SHP77 (cell line): ENCODE results near the gene GPN1.
"Not testable (repeated sequence)": the region's sequence is repeated elsewhere in the genome, so short reads cannot be mapped to it uniquely, and the experiment has no call there.

Source experiments
- DNase-seq, 2 experiments: peaks; one replicate each; lab custom pipeline; 2025; lab: John Stamatoyannopoulos, UW

The GPN1 gene

GRCh38 chr2:27627963-27628766, 685 bp upstream of the GPN1 start:
- no peak for DNase-seq

- DNase-seq: not testable (repeated sequence)
These were observed 1.4 kb downstream of the GPN1 start for GRCh38 chr2:27630257-27630656.

GRCh38 chr2:27634291-27634690, 5.4 kb downstream of the GPN1 start:
- no peak for DNase-seq

GRCh38 chr2:27636766-27637165, 7.9 kb downstream of the GPN1 start:
- no peak for DNase-seq

GRCh38 chr2:27638037-27638637, 9.3 kb downstream of the GPN1 start:
- no peak for DNase-seq

GRCh38 chr2:27638709-27639108, 9.9 kb downstream of the GPN1 start:
- no peak for DNase-seq

- DNase-seq: no peak
These were observed 11.9 kb downstream of the GPN1 start for GRCh38 chr2:27640722-27641245.

GRCh38 chr2:27645197-27645596, 16.3 kb downstream of the GPN1 start:
- no peak for DNase-seq

GRCh38 chr2:27647289-27647688, 18.4 kb downstream of the GPN1 start:
- DNase-seq: no peak

GRCh38 chr2:27647737-27648136, 18.9 kb downstream of the GPN1 start:
- no peak for DNase-seq

GRCh38 chr2:27651056-27651455, 22.2 kb downstream of the GPN1 start:
- no peak for DNase-seq

GRCh38 chr2:27652341-27652740, 23.5 kb downstream of the GPN1 start:
- no peak for DNase-seq

GRCh38 chr2:27652790-27653189, 23.9 kb downstream of the GPN1 start:
- no peak for DNase-seq

GRCh38 chr2:27653397-27653796, 24.5 kb downstream of the GPN1 start:
- no peak for DNase-seq

GRCh38 chr2:27655155-27655951, 26.5 kb downstream of the GPN1 start:
- DNase-seq: no peak

GRCh38 chr2:27661371-27661770, 32.5 kb downstream of the GPN1 start:
- no peak for DNase-seq

GRCh38 chr2:27663285-27664153, 34.7 kb downstream of the GPN1 start, which contains the start of the genes SLC4A1AP and SUPT7L:
Gene SLC4A1AP (plus strand): TSS chr2:27663889. CDS start chr2:27663915, 26 bp downstream.
Gene SUPT7L (minus strand): TSS chr2:27663614. CDS start chr2:27662192, 1,422 bp downstream.
- peak; percentile 66 to 81 for DNase-seq

GRCh38 chr2:27664154-27664574, 35.3 kb downstream of the GPN1 start:
- no peak for DNase-seq

- no peak for DNase-seq
These were observed 35.9 kb downstream of the GPN1 start for GRCh38 chr2:27664622-27665363.

- DNase-seq: no peak
These were observed 38.6 kb downstream of the GPN1 start for GRCh38 chr2:27667446-27667845.

GRCh38 chr2:27671235-27671634, 42.4 kb downstream of the GPN1 start:
- no peak for DNase-seq
